PC-3 (cell line): ENCODE data around the gene PCDHA1. TPM values are rescaled to one million over a fixed set of nuclear protein-coding genes. Genes with fewer than 3 reads are reported as not detected.

ENCODE experiments used
- ATAC-seq: fragments of 200-7000 bp; cut with Tn5 transposase; 2 replicates; pipeline ENCODE4 v1.9.1; 2020; ENCODE audit warnings: mild to moderate bottlenecking, moderate library complexity
- BruUV-seq: library from RNA; stranded (reverse); fragments of 400-500 nt; replicated peaks from 2 replicates; lab custom pipeline; 2021; lab: Mats Ljungman, UMichigan
- CTCF ChIA-PET: fragments of 300-600 bp; sonication (Branson Sonifier 250); formaldehyde crosslinking; loops from one replicate; lab custom pipeline; 2022; ENCODE audit warnings: antibody characterized with exemption; lab: Charles Lee
- POLR2A ChIA-PET: fragments of 300-600 bp; sonication (Branson Sonifier 250); formaldehyde crosslinking; loops from one replicate; lab custom pipeline; 2022; ENCODE audit warnings: antibody characterized with exemption; ENCODE audit not compliant: unreplicated experiment; lab: Charles Lee
- DNase-seq: peaks from one replicate; pipeline ENCODE4 v3.0.0-alpha.2; 2015
- H2AFZ ChIP-seq: fragments of 300-600 bp; sonication (generic); 2 replicates; pipeline ENCODE4 v1.6.0; 2016; ENCODE audit warnings: antibody characterized with exemption, low read length
- H3F3A ChIP-seq: fragments of 300-600 bp; sonication (generic); one replicate; pipeline ENCODE4 v1.6.0; 2017; ENCODE audit warnings: antibody characterized with exemption, low read length, control low read depth, mild to moderate bottlenecking; ENCODE audit not compliant: unreplicated experiment
- H3K27ac ChIP-seq: fragments of 300-600 bp; sonication (generic); 2 replicates; pipeline ENCODE4 v1.5.1; 2016; ENCODE audit warnings: mild to moderate bottlenecking, low read length
- H3K27me3 ChIP-seq: fragments of 300-600 bp; sonication (generic); 2 replicates; pipeline ENCODE4 v1.6.1; 2016; ENCODE audit warnings: low read length, mixed read lengths
- H3K36me3 ChIP-seq: fragments of 300-600 bp; sonication (generic); 2 replicates; pipeline ENCODE4 v1.6.1; 2016; ENCODE audit warnings: low read depth, mixed run types, low read length, mixed read lengths
- H3K4me1 ChIP-seq: fragments of 300-600 bp; sonication (generic); 2 replicates; pipeline ENCODE4 v1.5.1; 2016; ENCODE audit warnings: low read length; ENCODE audit not compliant: insufficient read depth
- H3K4me2 ChIP-seq: fragments of 300-600 bp; sonication (generic); 2 replicates; pipeline ENCODE4 v1.6.0; 2016; ENCODE audit warnings: low read length
- H3K4me3 ChIP-seq: fragments of 300-600 bp; sonication (generic); 2 replicates; pipeline ENCODE4 v1.5.1; 2016; ENCODE audit warnings: mild to moderate bottlenecking, low read length, mixed read lengths
- H3K79me2 ChIP-seq: fragments of 300-600 bp; sonication (generic); 2 replicates; pipeline ENCODE4 v1.6.1; 2017; ENCODE audit warnings: low read length, mixed read lengths
- H3K9ac ChIP-seq: fragments of 300-600 bp; sonication (generic); 2 replicates; pipeline ENCODE4 v1.6.0; 2016; ENCODE audit warnings: mild to moderate bottlenecking, low read length
- H3K9me2 ChIP-seq: fragments of 300-600 bp; sonication (generic); replicated peaks from 2 replicates; pipeline ENCODE4 v1.6.1; 2016; ENCODE audit warnings: mixed run types, low read length, mixed read lengths
- H3K9me3 ChIP-seq: fragments of 300-600 bp; sonication (generic); 2 replicates; pipeline ENCODE4 v1.6.1; 2016; ENCODE audit warnings: low read length, mixed read lengths
- H4K20me1 ChIP-seq: fragments of 300-600 bp; sonication (generic); 2 replicates; pipeline ENCODE4 v1.6.1; 2016; ENCODE audit warnings: low read length, mixed read lengths
- EZH2 ChIP-seq: fragments of 300-600 bp; sonication (generic); IDR thresholded peaks from one replicate; pipeline ENCODE4 v1.6.1; 2017; ENCODE audit warnings: antibody characterized with exemption, mild to moderate bottlenecking, low read length; ENCODE audit not compliant: unreplicated experiment
- EZH2phosphoT487 ChIP-seq: fragments of 300-600 bp; sonication (generic); IDR thresholded peaks from 2 replicates; pipeline ENCODE4 v1.6.1; 2018; ENCODE audit warnings: mild to moderate bottlenecking, antibody characterized with exemption, low read length, borderline replicate concordance
- intact Hi-C: fragments of 100-400 bp; cut with micrococcal nuclease; formaldehyde crosslinking; loops from 2 replicates; pipeline ENCODE4 v1.9.0; 2023
- total RNA-seq: library from RNA; depleted of rRNA; stranded (reverse); fragments of >200 nt; gene quantifications from 2 replicates; pipeline ENCODE4 v1.2.3, GENCODE V29; 2014
- TF ChIP-seq, protein P1 (sequence below): fragments of 300-600 bp; sonication (generic); conservative IDR thresholded peaks from 2 replicates; pipeline ENCODE4 v1.5.1; 2017; ENCODE audit warnings: antibody characterized with exemption, low read depth, mild to moderate bottlenecking, low read length

Gene PCDHA1
- total RNA-seq, 1 experiment from 2014 or later: not detected

DNA sequence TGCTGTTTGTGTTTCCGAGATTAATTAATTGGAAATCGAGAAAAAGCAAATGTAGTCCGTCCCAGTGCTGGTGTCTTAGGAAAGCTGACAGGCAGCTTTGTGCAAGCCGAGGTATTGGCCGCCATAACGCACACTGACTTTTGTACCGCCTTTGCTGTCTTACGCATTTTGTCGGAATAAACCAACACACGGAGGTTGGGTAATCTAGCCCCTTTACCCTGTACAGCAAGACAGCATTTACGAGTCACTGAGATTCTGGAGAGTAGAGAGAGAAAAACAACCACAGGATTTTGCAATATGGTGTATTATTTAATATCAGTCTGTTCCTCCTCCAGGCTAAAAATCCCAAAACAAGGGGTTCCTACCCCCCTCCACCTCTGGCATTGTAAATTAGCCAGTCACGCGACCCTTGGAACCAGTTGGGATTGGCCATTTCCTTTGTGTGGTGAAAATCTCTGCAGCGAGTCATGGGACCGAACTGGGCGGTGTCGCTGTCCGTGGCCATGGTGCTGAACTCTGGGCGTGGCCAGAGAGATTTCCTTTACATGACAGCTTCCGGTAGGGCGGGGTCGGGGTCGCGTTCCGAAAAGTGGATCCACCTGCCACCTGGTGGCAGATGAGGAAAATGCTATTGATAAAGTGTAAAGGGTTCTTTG is 255.0 kb downstream of the PCDHA1 start:
- BruUV-seq: no TSS peak
- no peaks in the 10 kb centered on the region for H3K36me3 ChIP-seq
- H3K27ac ChIP-seq: peak overlapping the region; percentile 79
- H3K9me2 ChIP-seq: no peaks in the 10 kb centered on the region
- H3K4me3 ChIP-seq: peak overlapping the region; percentile 82
- peak overlapping the region; percentile 89 for H3K9ac ChIP-seq
- H3F3A ChIP-seq: no peaks in the 10 kb centered on the region
- CTCF ChIA-PET: interaction anchor here (0.6 to 2.0 kb wide), 11 partner anchors 11 to 219 kb away, joined by 3 to 66 read pairs (median 5); partner anchors contain the start of genes PCDHA12, PCDHA13, PCDHA5 and PCDHAC1
- POLR2A ChIA-PET: interaction anchor here (1.2 kb wide), 1 partner anchor 75 kb away, joined by 6 read pairs; the partner anchor contains the start of gene PCDHAC2
- TF ChIP-seq EZH2: no peak
- TF ChIP-seq, protein P1, sequence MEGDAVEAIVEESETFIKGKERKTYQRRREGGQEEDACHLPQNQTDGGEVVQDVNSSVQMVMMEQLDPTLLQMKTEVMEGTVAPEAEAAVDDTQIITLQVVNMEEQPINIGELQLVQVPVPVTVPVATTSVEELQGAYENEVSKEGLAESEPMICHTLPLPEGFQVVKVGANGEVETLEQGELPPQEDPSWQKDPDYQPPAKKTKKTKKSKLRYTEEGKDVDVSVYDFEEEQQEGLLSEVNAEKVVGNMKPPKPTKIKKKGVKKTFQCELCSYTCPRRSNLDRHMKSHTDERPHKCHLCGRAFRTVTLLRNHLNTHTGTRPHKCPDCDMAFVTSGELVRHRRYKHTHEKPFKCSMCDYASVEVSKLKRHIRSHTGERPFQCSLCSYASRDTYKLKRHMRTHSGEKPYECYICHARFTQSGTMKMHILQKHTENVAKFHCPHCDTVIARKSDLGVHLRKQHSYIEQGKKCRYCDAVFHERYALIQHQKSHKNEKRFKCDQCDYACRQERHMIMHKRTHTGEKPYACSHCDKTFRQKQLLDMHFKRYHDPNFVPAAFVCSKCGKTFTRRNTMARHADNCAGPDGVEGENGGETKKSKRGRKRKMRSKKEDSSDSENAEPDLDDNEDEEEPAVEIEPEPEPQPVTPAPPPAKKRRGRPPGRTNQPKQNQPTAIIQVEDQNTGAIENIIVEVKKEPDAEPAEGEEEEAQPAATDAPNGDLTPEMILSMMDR: peak; percentile 84
- no peak for TF ChIP-seq EZH2phosphoT487
- peak; percentile 79 for ATAC-seq
- peak overlapping the region; percentile 87 for H2AFZ ChIP-seq
- peak overlapping the region; percentile 96 for H3K4me2 ChIP-seq
- H4K20me1 ChIP-seq: no peaks in the 10 kb centered on the region
- DNase-seq: peak; percentile 95
- H3K27me3 ChIP-seq: no peaks in the 10 kb centered on the region
- H3K9me3 ChIP-seq: no peaks in the 10 kb centered on the region
- intact Hi-C loops: loop anchor here (1.0 kb wide), 8 partner anchors 37 to 234 kb away; partner anchors contain the start of genes PCDHA12, PCDHA13, PCDHA4 and PCDHA5
- peaks cover 9% of the 10 kb centered on the region for H3K4me1 ChIP-seq
- no peaks in the 10 kb centered on the region for H3K79me2 ChIP-seq

DNA sequence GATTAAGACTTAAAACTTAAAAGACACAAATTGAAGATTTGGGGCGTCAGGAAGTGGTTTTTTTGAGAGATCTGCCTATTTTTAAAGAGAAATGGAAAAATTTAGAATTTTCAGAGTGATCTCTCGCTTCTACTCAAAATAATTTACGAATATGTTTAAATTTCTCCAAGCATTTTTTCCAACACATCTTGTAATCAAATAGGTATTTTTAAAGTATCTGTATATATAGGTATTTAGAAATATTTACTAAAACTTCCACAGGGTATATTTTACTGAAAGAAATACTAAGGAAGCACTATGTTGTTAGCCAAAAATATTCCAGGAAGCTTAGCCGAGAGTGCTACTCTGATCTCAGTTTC is 255.5 kb downstream of the PCDHA1 start:
- TF ChIP-seq EZH2phosphoT487: no peak
- no peak for TF ChIP-seq EZH2
- TF ChIP-seq, protein P1: no peak; the same call in 1 of the 2 replicates
- Histone ChIP-seq H3K36me3 (no peaks in the 10 kb centered on the region), H3K9me3 (no peaks in the 10 kb centered on the region), H4K20me1 (no peaks in the 10 kb centered on the region), H3F3A (no peaks in the 10 kb centered on the region), H3K9me2 (no peaks in the 10 kb centered on the region), H3K27me3 (no peaks in the 10 kb centered on the region), H3K9ac (no peak overlapping the region), H3K79me2 (no peaks in the 10 kb centered on the region), H3K4me3 (no peak overlapping the region), H3K4me2 (no peak overlapping the region), H2AFZ (no peak overlapping the region), H3K27ac (no peak overlapping the region), H3K4me1 (peaks cover 9% of the 10 kb centered on the region)
- DNase-seq (no peak), ATAC-seq (no peak)
- ChIA-PET CTCF (interaction anchor here (0.6 to 2.0 kb wide), 6 partner anchors 10 to 220 kb away, joined by 3 to 66 read pairs (median 6); partner anchors contain the start of genes PCDHA12, PCDHA5, PCDHAC1 and PCDHB1), POLR2A (no interaction called here)
- BruUV-seq: no TSS peak
- intact Hi-C loops: loop anchor here (1.0 kb wide), 3 partner anchors 200 to 234 kb away; partner anchors contain the start of genes PCDHA4, PCDHA5 and PCDHA8

DNA sequence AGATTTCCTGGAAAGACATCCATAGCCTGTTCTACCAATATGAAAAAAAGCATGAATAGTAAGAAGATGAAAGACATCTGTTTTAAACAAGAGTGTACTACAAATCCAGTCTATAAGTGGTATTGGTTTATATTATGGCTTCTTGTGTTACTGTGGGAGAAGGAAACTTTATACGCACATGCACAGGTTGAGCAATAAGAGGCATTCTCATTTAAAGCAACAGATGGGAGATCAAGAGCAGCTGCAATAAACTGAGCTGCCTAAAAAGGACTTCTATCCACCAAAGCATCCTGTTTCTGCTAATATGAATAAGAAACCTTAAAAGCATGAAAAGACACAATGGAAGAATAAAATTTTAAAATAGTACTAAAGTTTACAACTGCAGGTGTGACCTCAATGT is 256.6 kb downstream of the PCDHA1 start:
- intact Hi-C loops: no loop called here
- TF ChIP-seq, protein P1: no peak
- TF ChIP-seq EZH2: no peak
- TF ChIP-seq EZH2phosphoT487: no peak

More for the DNA sequence above, 256.6 kb downstream of the PCDHA1 start:
- no peak overlapping the region for H3K4me2 ChIP-seq
- H2AFZ ChIP-seq: no peak overlapping the region
- peaks cover 9% of the 10 kb centered on the region for H3K4me1 ChIP-seq
- no peak overlapping the region for H3K27ac ChIP-seq
- H3K9me2 ChIP-seq: no peaks in the 10 kb centered on the region
- ATAC-seq (no peak), DNase-seq (no peak)
- no peaks in the 10 kb centered on the region for H3F3A ChIP-seq
- H3K4me3 ChIP-seq: no peak overlapping the region
- no peaks in the 10 kb centered on the region for H3K36me3 ChIP-seq
- ChIA-PET POLR2A (interaction anchor here (0.6 kb wide), 1 partner anchor 52 kb away, joined by 6 read pairs; no protein-coding TSS in a partner anchor), CTCF (no interaction called here)
- no peak overlapping the region for H3K9ac ChIP-seq
- BruUV-seq: no TSS peak
- H4K20me1 ChIP-seq: no peaks in the 10 kb centered on the region
- no peaks in the 10 kb centered on the region for H3K27me3 ChIP-seq
- H3K79me2 ChIP-seq: no peaks in the 10 kb centered on the region
- no peaks in the 10 kb centered on the region for H3K9me3 ChIP-seq
